Measurements from ENCODE around the gene UGCG.

The UGCG gene

GRCh38 chr9:111909444-111909843 is 12.8 kb downstream of the UGCG start:
- no peaks in the 10 kb centered on the region for H3K9me3 ChIP-seq (ENCODE audit: control insufficient read depth, low read length)
- H3K4me1 ChIP-seq: no peaks in the 10 kb centered on the region
- no peak overlapping the region for H3K9ac ChIP-seq
- no peak overlapping the region for H3K4me2 ChIP-seq (ENCODE audit: low read length)
- H3K27me3 ChIP-seq (ENCODE audit: control insufficient read depth, insufficient read depth, low read length): no peaks in the 10 kb centered on the region
- H3K27ac ChIP-seq: no peak overlapping the region
- H3K79me2 ChIP-seq: peaks cover 10% of the 10 kb centered on the region
- no peak overlapping the region for H2AFZ ChIP-seq
- TF ChIP-seq CTCF (IDR thresholded peaks at IDR 0.05): no peak
- no peak overlapping the region for H3K4me3 ChIP-seq (ENCODE audit: low read depth, low read length)
- no peaks in the 10 kb centered on the region for H3K36me3 ChIP-seq (ENCODE audit: control insufficient read depth, insufficient read depth, low read length)

GRCh38 chr9:111910428-111910827 is 13.8 kb downstream of the UGCG start:
- H3K79me2 ChIP-seq: peaks cover 6% of the 10 kb centered on the region

GRCh38 chr9:111913159-111913558 is 16.5 kb downstream of the UGCG start:
- Histone ChIP-seq H3K4me3 (ENCODE audit: low read depth, low read length) (no peak overlapping the region), H3K9ac (no peak overlapping the region), H3K27ac (no peak overlapping the region), H3K79me2 (no peaks in the 10 kb centered on the region), H3K4me2 (ENCODE audit: low read length) (no peak overlapping the region), H3K27me3 (ENCODE audit: control insufficient read depth, insufficient read depth, low read length) (no peaks in the 10 kb centered on the region), H3K4me1 (no peaks in the 10 kb centered on the region), H2AFZ (no peak overlapping the region), H3K36me3 (ENCODE audit: control insufficient read depth, insufficient read depth, low read length) (no peaks in the 10 kb centered on the region), H3K9me3 (ENCODE audit: control insufficient read depth, low read length) (no peaks in the 10 kb centered on the region)
- no peak for TF ChIP-seq CTCF (IDR thresholded peaks at IDR 0.05)

More at GRCh38 chr9:111910428-111910827, 13.8 kb downstream of the UGCG start:
- H3K27me3 ChIP-seq (ENCODE audit: control insufficient read depth, insufficient read depth, low read length): no peaks in the 10 kb centered on the region
- no peak overlapping the region for H3K4me3 ChIP-seq (ENCODE audit: low read depth, low read length)
- no peak overlapping the region for H2AFZ ChIP-seq
- H3K9ac ChIP-seq: no peak overlapping the region
- no peaks in the 10 kb centered on the region for H3K4me1 ChIP-seq
- no peak for TF ChIP-seq CTCF (IDR thresholded peaks at IDR 0.05)
- no peak overlapping the region for H3K4me2 ChIP-seq (ENCODE audit: low read length)
- H3K36me3 ChIP-seq (ENCODE audit: control insufficient read depth, insufficient read depth, low read length): no peaks in the 10 kb centered on the region
- no peak overlapping the region for H3K27ac ChIP-seq
- no peaks in the 10 kb centered on the region for H3K9me3 ChIP-seq (ENCODE audit: control insufficient read depth, low read length)

- Histone ChIP-seq H3K4me2 (ENCODE audit: low read length) (no peak overlapping the region), H3K36me3 (ENCODE audit: control insufficient read depth, insufficient read depth, low read length) (no peaks in the 10 kb centered on the region), H3K27me3 (ENCODE audit: control insufficient read depth, insufficient read depth, low read length) (no peaks in the 10 kb centered on the region), H3K4me1 (no peaks in the 10 kb centered on the region), H3K9me3 (ENCODE audit: control insufficient read depth, low read length) (no peaks in the 10 kb centered on the region), H3K9ac (no peak overlapping the region), H3K27ac (no peak overlapping the region), H3K4me3 (ENCODE audit: low read depth, low read length) (no peak overlapping the region), H3K79me2 (no peaks in the 10 kb centered on the region), H2AFZ (no peak overlapping the region)
- TF ChIP-seq CTCF (IDR thresholded peaks at IDR 0.05): no peak
Measured at GRCh38 chr9:111914749-111915424, 18.3 kb downstream of the UGCG start.

- H3K79me2 ChIP-seq: no peaks in the 10 kb centered on the region
- no peak overlapping the region for H3K9ac ChIP-seq
- no peaks in the 10 kb centered on the region for H3K36me3 ChIP-seq (ENCODE audit: control insufficient read depth, insufficient read depth, low read length)
- H3K9me3 ChIP-seq (ENCODE audit: control insufficient read depth, low read length): no peaks in the 10 kb centered on the region
- no peak overlapping the region for H3K4me3 ChIP-seq (ENCODE audit: low read depth, low read length)
- H2AFZ ChIP-seq: no peak overlapping the region
- no peak overlapping the region for H3K27ac ChIP-seq
- TF ChIP-seq CTCF (IDR thresholded peaks at IDR 0.05): no peak
- no peaks in the 10 kb centered on the region for H3K27me3 ChIP-seq (ENCODE audit: control insufficient read depth, insufficient read depth, low read length)
- H3K4me2 ChIP-seq (ENCODE audit: low read length): no peak overlapping the region
- no peaks in the 10 kb centered on the region for H3K4me1 ChIP-seq
Measured at GRCh38 chr9:111915425-111915758, 18.8 kb downstream of the UGCG start.

All from parathyroid adenoma (tissue), 2 donors.